CD4-positive, alpha-beta memory T cell (primary cell): ENCODE measurements around the gene NIPAL3. TPM values are rescaled to one million over a fixed set of nuclear protein-coding genes. Genes with fewer than 3 reads are reported as not detected.

Source experiments
- CTCF ChIA-PET: fragments of 350-600 bp; sonication (Branson Sonifier 250); formaldehyde crosslinking; loops from one replicate; lab custom pipeline; 2021; ENCODE audit warnings: inconsistent platforms; ENCODE audit not compliant: partially characterized antibody; lab: Charles Lee
- POLR2A ChIA-PET: fragments of 350-600 bp; sonication (Branson Sonifier 250); formaldehyde crosslinking; loops from one replicate; lab custom pipeline; 2021; ENCODE audit not compliant: partially characterized antibody; lab: Charles Lee
- DNase-seq, 5 donors: peaks; one replicate each; pipeline versions ENCODE4 v3.0.0 to v3.0.0-alpha.2; 2020 to 2022; ENCODE audit warnings: mixed read lengths in 1 of 5
- H3K27ac ChIP-seq: one replicate; pipeline ENCODE4 v1.7.0; 2013; ENCODE audit warnings: low read depth, low read length
- H3K27me3 ChIP-seq: 2 replicates; pipeline ENCODE4 v1.7.0; 2013; ENCODE audit warnings: mild to moderate bottlenecking, low read length, moderate library complexity; ENCODE audit not compliant: insufficient read depth
- H3K36me3 ChIP-seq: 2 replicates; pipeline ENCODE4 v1.7.0; 2013; ENCODE audit warnings: mild to moderate bottlenecking, low read length, moderate library complexity; ENCODE audit not compliant: insufficient read depth
- H3K4me1 ChIP-seq: 2 replicates; pipeline ENCODE4 v1.7.0; 2013; ENCODE audit warnings: mild to moderate bottlenecking, low read length, moderate library complexity; ENCODE audit not compliant: insufficient read depth
- H3K4me3 ChIP-seq, 2 donors: one replicate each; pipeline ENCODE4 v1.7.0; 2013; ENCODE audit warnings: low read length in 2 of 2, mild to moderate bottlenecking in 1 of 2
- H3K9me3 ChIP-seq, 2 donors: one replicate each; pipeline ENCODE4 v1.7.0; 2013; ENCODE audit warnings: low read length in 2 of 2, control low read depth in 1 of 2; ENCODE audit not compliant: control insufficient read depth in 1 of 2
- H3K27ac Mint-ChIP-seq, 7 donors: one replicate each; pipeline ENCODE4 v1.8.0; 2020 to 2021; ENCODE audit warnings: mixed read lengths in 7 of 7, mild to moderate bottlenecking in 6 of 7, inconsistent platforms in 3 of 7, moderate library complexity in 3 of 7
- H3K27me3 Mint-ChIP-seq, 2 donors: one replicate each; pipeline ENCODE4 v1.8.0; 2020 to 2021; ENCODE audit warnings: mixed read lengths in 2 of 2
- H3K36me3 Mint-ChIP-seq, 2 donors: one replicate each; pipeline ENCODE4 v1.8.0; 2020 to 2021; ENCODE audit warnings: mixed read lengths in 2 of 2, inconsistent platforms in 1 of 2, mild to moderate bottlenecking in 1 of 2
- H3K4me1 Mint-ChIP-seq, 4 donors: one replicate each; pipeline ENCODE4 v1.8.0; 2020 to 2021; ENCODE audit warnings: mixed read lengths in 4 of 4, mild to moderate bottlenecking in 1 of 4
- H3K4me3 Mint-ChIP-seq, 8 donors: one replicate each; pipeline ENCODE4 v1.8.0; 2020 to 2021; ENCODE audit warnings: mixed read lengths in 8 of 8, mild to moderate bottlenecking in 7 of 8, moderate library complexity in 6 of 8, inconsistent platforms in 3 of 8
- H3K9me3 Mint-ChIP-seq, 8 donors: one replicate each; pipeline ENCODE4 v1.8.0; 2020 to 2021; ENCODE audit warnings: mixed read lengths in 8 of 8, mild to moderate bottlenecking in 5 of 8, inconsistent platforms in 3 of 8, moderate library complexity in 1 of 8
- intact Hi-C: fragments of 100-400 bp; cut with micrococcal nuclease; formaldehyde crosslinking; loops from one replicate; pipeline ENCODE4 v1.15.1; 2023
- polyA plus RNA-seq, 2 donors: library from polyadenylated mRNA; unstranded; fragments of 300-500 nt; fragmentation: Illumina TruSeq; gene quantifications; one replicate each; pipeline ENCODE4 v1.2.3, GENCODE V29; 2021
- total RNA-seq, 2 experiments: library from RNA; stranded (reverse); gene quantifications; one replicate each; pipeline ENCODE4 v1.2.3, GENCODE V29; 2021

Gene NIPAL3
- total and polyA plus RNA-seq, 4 experiments from 2014 or later = 52.8 to 88.6 (median 63.8) TPM

DNA sequence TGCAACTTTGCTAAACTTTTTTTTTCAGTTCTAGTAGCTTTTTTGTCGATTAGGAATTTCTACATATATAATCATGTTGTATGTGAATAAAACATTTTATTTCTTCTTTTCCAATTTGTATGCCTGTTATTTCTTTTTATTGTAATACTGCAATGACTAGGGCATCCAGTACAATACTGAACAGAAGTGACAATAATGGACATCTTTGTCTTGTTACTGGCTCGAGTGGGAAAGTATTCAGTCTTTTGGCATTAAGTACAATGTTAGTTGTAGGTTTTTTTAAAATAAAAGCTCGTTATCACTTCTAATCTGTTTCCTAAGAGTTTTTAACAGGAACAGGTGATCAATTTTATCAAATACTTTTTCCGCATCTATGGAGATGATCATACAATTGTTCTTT, 11.8 kb upstream of the NIPAL3 start:
- Mint-ChIP-seq H3K4me3 (no peak overlapping the region), H3K27ac (no peak overlapping the region), H3K4me1 (no peaks in the 10 kb centered on the region), H3K9me3 (peaks cover 0 to 4% (median 0%) of the 10 kb centered on the region in 8 donors), H3K36me3 (peaks cover 2 to 11% of the 10 kb centered on the region in 2 donors), H3K27me3 (no peaks in the 10 kb centered on the region)
- CTCF ChIA-PET = interaction anchor here (2.6 to 12.9 kb wide), 3 partner anchors 11 to 204 kb away, joined by 18 to 100 read pairs (median 20); partner anchors contain the start of gene NIPAL3
- POLR2A ChIA-PET = no interaction called here
- Histone ChIP-seq H3K4me1 (no peaks in the 10 kb centered on the region), H3K27me3 (no peaks in the 10 kb centered on the region), H3K36me3 (no peaks in the 10 kb centered on the region), H3K27ac (no peak overlapping the region), H3K9me3 (no peaks in the 10 kb centered on the region), H3K4me3 (no peak overlapping the region)
- no peak for DNase-seq
- intact Hi-C loops = no loop called here

DNA sequence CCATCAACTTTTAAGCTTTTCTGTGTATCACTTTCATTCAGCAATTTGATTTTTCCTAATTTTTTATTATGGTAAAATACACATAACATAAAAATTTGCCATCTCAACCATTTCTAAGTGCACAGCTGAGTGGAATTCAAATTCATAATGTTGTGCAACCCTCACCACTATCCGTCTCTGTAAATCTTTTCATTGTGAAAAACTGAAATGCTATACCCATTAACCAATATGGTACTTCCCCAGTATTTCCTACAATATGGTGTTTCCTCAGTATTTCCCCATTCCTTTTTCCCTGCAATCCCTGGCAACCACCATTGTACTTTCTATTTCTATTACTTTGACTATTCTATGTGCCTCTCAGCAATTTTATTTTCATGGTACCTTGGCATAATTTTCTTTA, 8.8 kb upstream of the NIPAL3 start:
- Histone ChIP-seq H3K4me1 (no peaks in the 10 kb centered on the region), H3K4me3 (no peak overlapping the region), H3K27me3 (no peaks in the 10 kb centered on the region), H3K27ac (no peak overlapping the region), H3K36me3 (no peaks in the 10 kb centered on the region), H3K9me3 (no peaks in the 10 kb centered on the region)
- intact Hi-C loops = no loop called here
- H3K9me3 Mint-ChIP-seq = peaks cover 0 to 4% (median 0%) of the 10 kb centered on the region in 8 donors
- H3K4me1 Mint-ChIP-seq = peaks cover under 1 to 2% (median 2%) of the 10 kb centered on the region in 4 donors
- H3K4me3 Mint-ChIP-seq = no peak overlapping the region
- peaks cover 0 to 3% of the 10 kb centered on the region in 2 donors for H3K36me3 Mint-ChIP-seq
- H3K27me3 Mint-ChIP-seq = no peaks in the 10 kb centered on the region
- CTCF ChIA-PET = interaction anchor here (12.9 kb wide), 1 partner anchor 14 kb away, joined by 100 read pairs; no protein-coding TSS in a partner anchor
- POLR2A ChIA-PET = no interaction called here
- H3K27ac Mint-ChIP-seq = no peak overlapping the region
- DNase-seq = no peak

DNA sequence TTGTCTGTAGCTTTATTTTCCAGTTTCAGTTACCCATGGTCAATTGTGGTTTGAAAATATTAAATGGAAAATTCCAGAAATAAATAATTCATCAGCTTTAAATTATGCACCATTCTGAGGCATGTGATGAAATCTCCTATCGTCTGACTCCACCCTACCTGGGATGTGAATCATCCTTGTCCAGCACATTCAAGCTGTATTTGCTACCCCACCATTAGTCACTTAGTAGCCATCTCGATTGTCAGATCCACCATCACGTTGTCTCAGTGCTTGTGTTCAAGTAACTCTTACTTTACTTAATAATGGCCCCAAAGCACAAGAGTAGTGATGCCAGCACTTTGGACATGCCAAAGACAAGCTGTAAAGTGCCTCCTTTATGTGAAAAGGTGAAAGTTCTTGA, 6.1 kb upstream of the NIPAL3 start:
- intact Hi-C loops = no loop called here
- ChIA-PET POLR2A (no interaction called here), CTCF (interaction anchor here (1.0 to 12.9 kb wide), 6 partner anchors 12 to 211 kb away, joined by 3 to 100 read pairs (median 6); no protein-coding TSS in a partner anchor)
- peaks cover 9 to 21% (median 15%) of the 10 kb centered on the region in 4 donors for H3K4me1 Mint-ChIP-seq
- DNase-seq = no peak
- H3K27me3 ChIP-seq = no peaks in the 10 kb centered on the region
- peaks cover 0 to 4% (median 0%) of the 10 kb centered on the region in 8 donors for H3K9me3 Mint-ChIP-seq
- H3K27me3 Mint-ChIP-seq = no peaks in the 10 kb centered on the region
- H3K9me3 ChIP-seq = no peaks in the 10 kb centered on the region
- H3K36me3 Mint-ChIP-seq = peaks cover 2 to 3% of the 10 kb centered on the region in 2 donors
- no peak overlapping the region for H3K27ac Mint-ChIP-seq
- H3K4me3 Mint-ChIP-seq = no peak overlapping the region
- H3K36me3 ChIP-seq = no peaks in the 10 kb centered on the region
- H3K4me1 ChIP-seq = peaks cover 12% of the 10 kb centered on the region
- H3K27ac ChIP-seq = no peak overlapping the region
- no peak overlapping the region for H3K4me3 ChIP-seq

DNA sequence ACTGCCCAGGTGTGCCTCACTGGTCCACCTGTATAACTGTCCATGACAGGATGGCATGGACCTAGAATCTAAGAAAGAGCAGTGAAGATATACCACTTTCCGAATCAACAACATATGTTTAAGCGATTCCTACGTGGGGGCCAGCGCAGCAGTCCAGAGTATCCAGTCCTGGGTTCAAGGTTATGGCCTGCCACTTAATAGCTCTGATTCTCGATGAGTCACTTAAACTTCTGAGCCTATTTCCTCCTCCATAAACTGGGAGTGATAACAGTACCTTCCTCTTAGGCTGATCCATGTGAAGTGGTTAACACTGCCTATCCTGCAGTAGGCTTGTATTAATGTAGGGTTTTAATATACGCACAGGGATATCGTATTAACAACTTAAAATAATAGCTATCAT, 4.9 kb upstream of the NIPAL3 start:
- H3K4me1 ChIP-seq = peaks cover 19% of the 10 kb centered on the region
- H3K27me3 Mint-ChIP-seq = no peaks in the 10 kb centered on the region
- no peaks in the 10 kb centered on the region for H3K27me3 ChIP-seq
- no peak overlapping the region for H3K27ac ChIP-seq
- H3K36me3 Mint-ChIP-seq = peaks cover 3 to 4% of the 10 kb centered on the region in 2 donors
- intact Hi-C loops = no loop called here
- no peak overlapping the region for H3K4me3 ChIP-seq
- H3K27ac Mint-ChIP-seq = no peak overlapping the region
- H3K9me3 ChIP-seq = no peaks in the 10 kb centered on the region
- no peaks in the 10 kb centered on the region for H3K36me3 ChIP-seq
- H3K4me1 Mint-ChIP-seq = peaks cover 16 to 33% (median 23%) of the 10 kb centered on the region in 4 donors
- DNase-seq = no peak
- peak overlapping the region in 1 of 8 donors; percentile 30 for H3K4me3 Mint-ChIP-seq
- POLR2A ChIA-PET = interaction anchor here (1.6 kb wide), 1 partner anchor 176 kb away, joined by 4 read pairs; no protein-coding TSS in a partner anchor
- CTCF ChIA-PET = interaction anchor here (1.1 to 12.9 kb wide), 4 partner anchors 18 to 212 kb away, joined by 3 to 100 read pairs (median 8); no protein-coding TSS in a partner anchor
- H3K9me3 Mint-ChIP-seq = peaks cover 0 to 4% (median 0%) of the 10 kb centered on the region in 8 donors

DNA sequence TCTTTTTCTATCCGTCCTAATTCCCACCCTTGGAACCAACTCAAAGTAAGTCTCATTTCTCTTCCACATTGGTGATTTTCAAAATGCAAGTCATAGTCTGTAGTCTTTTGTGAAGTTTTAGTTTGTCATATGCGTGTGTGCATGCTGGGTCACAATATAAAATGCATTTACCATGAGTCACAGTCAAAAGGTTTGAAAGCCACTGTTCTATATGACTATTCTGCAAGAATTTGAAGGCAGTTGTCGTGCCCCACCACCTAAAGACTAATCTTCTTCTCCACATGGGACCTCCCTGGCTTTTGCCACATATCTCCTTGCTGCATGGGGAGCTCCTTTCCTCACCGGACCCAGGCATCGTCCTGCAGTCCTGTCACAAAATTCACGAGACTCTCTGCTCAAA, 3.6 kb upstream of the NIPAL3 start:
- DNase-seq = no peak
- H3K36me3 Mint-ChIP-seq = peaks cover 3 to 11% of the 10 kb centered on the region in 2 donors
- H3K4me3 Mint-ChIP-seq = peak overlapping the region in 3 of 8 donors; percentile 4 to 43 (median 31)
- POLR2A ChIA-PET = interaction anchor here (0.9 to 7.7 kb wide), 4 partner anchors 93 to 453 kb away, joined by 3 to 164 read pairs (median 4); partner anchors contain the start of genes PNRC2 and RCAN3
- Histone ChIP-seq H3K4me1 (peaks cover 28% of the 10 kb centered on the region), H3K36me3 (no peaks in the 10 kb centered on the region), H3K9me3 (no peaks in the 10 kb centered on the region), H3K27ac (no peak overlapping the region), H3K4me3 (no peak overlapping the region), H3K27me3 (no peaks in the 10 kb centered on the region)
- no peak overlapping the region for H3K27ac Mint-ChIP-seq
- intact Hi-C loops = no loop called here
- CTCF ChIA-PET = interaction anchor here (0.8 to 12.9 kb wide), 7 partner anchors 13 to 175 kb away, joined by 3 to 129 read pairs (median 6); no protein-coding TSS in a partner anchor
- no peaks in the 10 kb centered on the region for H3K27me3 Mint-ChIP-seq
- H3K9me3 Mint-ChIP-seq = peaks cover 0 to 4% (median 0%) of the 10 kb centered on the region in 8 donors
- H3K4me1 Mint-ChIP-seq = peaks cover 20 to 45% (median 30%) of the 10 kb centered on the region in 4 donors

DNA sequence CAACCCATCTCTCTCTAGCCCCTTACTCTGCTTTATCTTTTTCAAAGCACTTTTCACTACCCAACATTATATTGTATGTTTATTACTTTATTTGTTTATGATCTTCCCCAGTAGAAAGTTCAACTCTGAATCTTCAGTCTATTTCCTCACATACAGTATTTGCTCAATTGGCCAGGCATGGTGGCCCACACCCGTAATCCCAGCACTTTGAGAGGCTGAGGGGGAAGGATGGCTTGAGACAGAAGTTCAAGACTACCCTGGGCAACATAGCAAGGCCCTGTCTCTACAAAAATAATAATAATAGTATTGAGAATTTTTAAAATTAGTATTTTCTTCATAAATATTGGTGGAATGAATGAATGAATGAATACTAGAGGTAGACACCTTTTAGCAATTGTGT, 3.2 kb upstream of the NIPAL3 start:
- Mint-ChIP-seq H3K4me1 (peaks cover 25 to 50% (median 35%) of the 10 kb centered on the region in 4 donors), H3K27me3 (no peaks in the 10 kb centered on the region), H3K4me3 (peak overlapping the region in 6 of 8 donors; percentile 43 to 97 (median 94)), H3K36me3 (peaks cover 3 to 11% of the 10 kb centered on the region in 2 donors), H3K9me3 (peaks cover 0 to 4% (median 0%) of the 10 kb centered on the region in 8 donors), H3K27ac (peak overlapping the region in 1 of 7 donors; percentile 96)
- H3K9me3 ChIP-seq = no peaks in the 10 kb centered on the region
- no peak overlapping the region for H3K27ac ChIP-seq
- no peaks in the 10 kb centered on the region for H3K27me3 ChIP-seq
- H3K4me3 ChIP-seq = no peak overlapping the region
- ChIA-PET CTCF (interaction anchor here (1.0 to 12.9 kb wide), 11 partner anchors 10 to 223 kb away, joined by 3 to 129 read pairs (median 4); no protein-coding TSS in a partner anchor), POLR2A (interaction anchor here (0.9 to 7.7 kb wide), 5 partner anchors 69 to 453 kb away, joined by 3 to 164 read pairs (median 5); partner anchors contain the start of genes PNRC2 and RCAN3)
- intact Hi-C loops = no loop called here
- H3K36me3 ChIP-seq = no peaks in the 10 kb centered on the region
- H3K4me1 ChIP-seq = peaks cover 32% of the 10 kb centered on the region
- DNase-seq = no peak
